SH-SY5Y (cell line): Measurements from ENCODE around the gene EFCAB12.

Source experiments
- GATA2 ChIP-seq: IDR thresholded peaks from 2 replicates; pipeline ENCODE4 v1.6.1; 2011; ENCODE audit warnings: mild to moderate bottlenecking, low read depth, low read length
- GATA3 ChIP-seq: IDR thresholded peaks from 2 replicates; pipeline ENCODE4 v1.6.1; 2011; ENCODE audit warnings: low read depth, mild to moderate bottlenecking, low read length, moderate library complexity

DNA sequence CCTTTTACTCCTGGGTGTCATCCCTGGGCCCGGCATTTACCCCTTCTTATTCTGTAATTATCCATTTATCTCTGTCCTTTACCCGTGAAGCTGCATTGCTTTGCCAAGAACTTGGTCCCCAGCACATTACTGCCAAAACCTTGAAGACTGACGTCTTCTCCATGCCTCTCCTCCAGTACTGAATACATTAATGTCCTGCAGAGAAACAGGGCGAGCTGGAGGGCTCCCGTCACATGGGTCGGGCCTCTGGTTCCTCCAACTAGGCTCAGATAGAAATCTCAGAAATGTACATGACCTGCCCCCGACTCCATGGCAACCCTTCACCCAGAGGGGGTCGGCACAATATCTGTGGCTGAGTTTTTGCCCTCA lies 445 bp downstream of the EFCAB12 start:
- TF ChIP-seq GATA2 (no peak), GATA3 (no peak)
